Measurements from ENCODE around the gene SATB1.
A peak's percentile ranks its signal among the peaks of the same experiment; 100 is the strongest.

Gene SATB1

GRCh38 chr3:18428991-18429745 lies 4.0 kb upstream of the SATB1 start:
- no peak for DNase-seq

GRCh38 chr3:18428036-18428435 lies 2.9 kb upstream of the SATB1 start:
- no peak for DNase-seq

- DNase-seq = no peak
Measured at GRCh38 chr3:18426597-18427193, 1.6 kb upstream of the SATB1 start.

GRCh38 chr3:18425641-18426257 lies 610 bp upstream of the SATB1 start:
- DNase-seq = no peak

- no peak for DNase-seq
Measured at GRCh38 chr3:18424213-18424728, 868 bp downstream of the SATB1 start.

GRCh38 chr3:18423401-18424212 lies 1.5 kb downstream of the SATB1 start:
- DNase-seq = peak in 1 of 2 experiments; percentile 39

- DNase-seq = no peak
Measured at GRCh38 chr3:18422972-18423371, 2.2 kb downstream of the SATB1 start.

- DNase-seq = no peak
Measured at GRCh38 chr3:18420555-18420954, 4.6 kb downstream of the SATB1 start.

- no peak for DNase-seq
Measured at GRCh38 chr3:18419232-18419631, 5.9 kb downstream of the SATB1 start.

- DNase-seq = no peak
Measured at GRCh38 chr3:18417904-18418572, 7.1 kb downstream of the SATB1 start.

GRCh38 chr3:18416332-18416731 lies 8.8 kb downstream of the SATB1 start:
- no peak for DNase-seq

- no peak for DNase-seq
Measured at GRCh38 chr3:18415839-18416238, 9.3 kb downstream of the SATB1 start.

GRCh38 chr3:18415167-18415566 lies 10.0 kb downstream of the SATB1 start:
- DNase-seq = no peak

GRCh38 chr3:18412684-18413083 lies 12.5 kb downstream of the SATB1 start:
- DNase-seq = no peak

- no peak for DNase-seq
Measured at GRCh38 chr3:18411541-18411940, 13.6 kb downstream of the SATB1 start.

GRCh38 chr3:18410205-18410604 lies 14.9 kb downstream of the SATB1 start:
- no peak for DNase-seq

- no peak for DNase-seq
Measured at GRCh38 chr3:18409266-18409665, 15.9 kb downstream of the SATB1 start.

GRCh38 chr3:18405141-18405540 lies 20.0 kb downstream of the SATB1 start:
- no peak for DNase-seq

- no peak for DNase-seq
Measured at GRCh38 chr3:18403061-18403460, 22.1 kb downstream of the SATB1 start.

- no peak for DNase-seq
Measured at GRCh38 chr3:18402239-18402799, 22.8 kb downstream of the SATB1 start.

- DNase-seq = no peak
Measured at GRCh38 chr3:18401300-18401961, 23.7 kb downstream of the SATB1 start.

GRCh38 chr3:18398448-18398847 lies 26.7 kb downstream of the SATB1 start:
- DNase-seq = no peak

Data from cerebellar nuclear complex (tissue), 1 donor.